RWPE1 (cell line): Measurements from ENCODE around the gene PAFAH2.

Source experiments
- CTCF ChIA-PET: fragments of 350-600 bp; sonication (Branson Sonifier 250); formaldehyde crosslinking; extraction: SDS; loops from one replicate; lab custom pipeline; 2021; lab: Yijun Ruan, JAX
- POLR2A ChIA-PET: fragments of 400-600 bp; formaldehyde crosslinking; extraction: SDS; loops from one replicate; lab custom pipeline; 2020; ENCODE audit warnings: antibody characterized with exemption; ENCODE audit not compliant: low non-redundant PET; lab: Yijun Ruan, JAX
- DNase-seq: peaks from one replicate; pipeline ENCODE4 v3.0.0; 2012; ENCODE audit warnings: low spot score
- H3K27ac ChIP-seq: fragments of 450-650 bp; 2 replicates; pipeline ENCODE4 v1.5.1; 2017
- CTCF ChIP-seq: fragments of 450-650 bp; conservative IDR thresholded peaks from 2 replicates; pipeline ENCODE4 v1.5.1; 2017; ENCODE audit warnings: low read depth, mild to moderate bottlenecking

Gene PAFAH2

DNA sequence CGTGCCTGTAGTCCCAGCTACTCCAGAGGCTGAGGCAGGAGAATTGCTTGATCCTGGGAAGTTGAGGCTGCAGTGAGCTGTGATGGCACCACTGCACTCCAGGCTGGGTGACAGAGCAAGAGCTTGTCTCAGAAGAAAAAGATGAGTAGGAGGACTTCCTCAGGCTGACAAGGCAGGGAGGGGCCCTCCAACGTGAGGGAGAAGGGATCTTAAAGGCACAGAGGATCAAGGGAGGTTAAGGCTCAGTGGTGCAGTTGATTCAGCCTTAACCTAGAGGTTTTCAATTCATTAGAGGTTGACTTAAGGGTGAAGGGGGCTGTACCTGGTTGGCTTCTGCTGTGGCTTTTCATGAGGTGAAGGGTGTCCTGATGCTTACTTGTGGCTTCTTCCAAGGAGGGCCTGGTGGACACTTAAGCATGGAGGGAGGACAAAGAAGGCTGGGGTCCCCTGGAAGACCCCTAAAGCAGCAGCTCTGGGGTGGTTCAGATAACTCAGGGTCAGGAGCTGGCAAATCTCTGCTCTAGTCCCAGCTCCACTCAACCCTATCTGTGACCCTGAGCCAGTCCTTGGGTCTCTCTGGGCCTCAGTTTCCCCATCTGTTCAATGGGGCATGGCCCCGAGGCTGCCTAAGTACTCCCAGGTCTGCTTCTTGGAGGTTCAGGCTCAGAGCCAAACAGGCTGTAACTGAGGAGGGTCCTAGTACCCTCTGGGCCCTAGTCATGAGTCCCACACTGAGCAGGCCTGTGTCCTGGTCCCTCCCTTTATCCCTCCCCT is 30.0 kb upstream of the PAFAH2 start:
- POLR2A ChIA-PET, result no interaction called here
- CTCF ChIA-PET, result interaction anchor here (1.1 kb wide), 1 partner anchor 10 kb away, joined by 4 read pairs; no protein-coding TSS in a partner anchor
- DNase-seq, result no peak
- TF ChIP-seq CTCF, result no peak
- H3K27ac ChIP-seq, result no peak overlapping the region

- ChIA-PET POLR2A (interaction anchor here (0.6 kb wide), 1 partner anchor 600 kb away, joined by 3 read pairs; no protein-coding TSS in a partner anchor), CTCF (no interaction called here)
- no peak for TF ChIP-seq CTCF
- DNase-seq, result no peak
- H3K27ac ChIP-seq, result no peak overlapping the region
These were observed 27.7 kb upstream of the PAFAH2 start for GRCh38 chr1:26025517-26025916.

GRCh38 chr1:26025060-26025459 is 27.2 kb upstream of the PAFAH2 start:
- H3K27ac ChIP-seq, result no peak overlapping the region
- CTCF ChIA-PET, result no interaction called here
- no peak for DNase-seq
- POLR2A ChIA-PET, result no interaction called here
- no peak for TF ChIP-seq CTCF

DNA sequence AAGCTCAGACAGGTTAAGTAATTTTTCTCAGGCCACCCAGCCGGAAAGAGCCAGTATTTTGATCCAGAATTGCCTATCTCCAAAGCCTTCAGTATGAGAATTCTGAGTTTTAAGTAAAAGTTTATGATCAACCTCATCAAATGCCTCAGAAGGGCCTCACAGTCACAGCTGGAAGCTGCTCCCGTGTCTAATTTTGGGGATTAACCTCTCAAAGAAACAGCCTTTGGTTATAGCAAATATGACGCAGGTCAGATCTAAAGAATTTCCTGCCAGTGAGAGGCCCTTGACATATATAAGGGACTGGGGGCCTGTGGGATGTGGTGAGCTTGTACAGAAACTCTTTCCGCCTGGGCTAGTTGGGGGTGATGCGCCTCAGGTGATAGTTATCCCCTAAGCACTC is 26.0 kb upstream of the PAFAH2 start:
- TF ChIP-seq CTCF, result no peak
- no peak for DNase-seq
- CTCF ChIA-PET, result interaction anchor here (0.6 kb wide), 1 partner anchor 327 kb away, joined by 3 read pairs; no protein-coding TSS in a partner anchor
- no peak overlapping the region for H3K27ac ChIP-seq
- POLR2A ChIA-PET, result interaction anchor here (0.7 kb wide), 1 partner anchor 11 kb away, joined by 4 read pairs; no protein-coding TSS in a partner anchor

- ChIA-PET POLR2A (no interaction called here), CTCF (no interaction called here)
- no peak for DNase-seq
- TF ChIP-seq CTCF, result no peak
- no peak overlapping the region for H3K27ac ChIP-seq
These were observed 25.1 kb upstream of the PAFAH2 start for GRCh38 chr1:26023009-26023408.

GRCh38 chr1:26022404-26022779 is 24.5 kb upstream of the PAFAH2 start:
- POLR2A ChIA-PET, result no interaction called here
- CTCF ChIA-PET, result no interaction called here
- TF ChIP-seq CTCF, result no peak
- H3K27ac ChIP-seq, result no peak overlapping the region
- DNase-seq, result no peak
